Spleen (tissue), 11 donors: ENCODE results near the gene CALHM3. TPM values are rescaled to one million over a fixed set of nuclear protein-coding genes. Genes with fewer than 3 reads are reported as not detected.

Experiments used
- DNase-seq: peaks from one replicate; pipeline ENCODE4 v3.0.0-alpha.2; 2020
- H3K27ac ChIP-seq, 8 donors: fragments of 200-600 bp; sonication (generic) in 7 of 8; 1 replicate in 4 of 8; 2 replicates in 4 of 8; pipeline versions ENCODE4 v1.5.0 to v1.8.0; 2016 to 2021; ENCODE audit warnings: inconsistent platforms in 4 of 8, mild to moderate bottlenecking in 4 of 8, moderate library complexity in 1 of 8
- H3K27me3 ChIP-seq, 7 donors: fragments of 200-600 bp; sonication (generic) in 6 of 7; replicated peaks in 1 of 7; 1 replicate in 4 of 7; 2 replicates in 3 of 7; pipeline versions ENCODE4 v1.5.0 to v1.8.0; 2016 to 2021; ENCODE audit warnings: inconsistent platforms in 3 of 7, mild to moderate bottlenecking in 1 of 7
- H3K36me3 ChIP-seq, 6 donors: fragments of 200-600 bp; sonication (generic) in 5 of 6; 1 replicate in 4 of 6; 2 replicates in 2 of 6; pipeline versions ENCODE4 v1.5.0 to v1.8.0; 2016 to 2021; ENCODE audit warnings: inconsistent platforms in 2 of 6
- H3K4me1 ChIP-seq, 6 donors: fragments of 200-600 bp; sonication (generic) in 5 of 6; 1 replicate in 3 of 6; 2 replicates in 3 of 6; pipeline versions ENCODE4 v1.5.0 to v1.8.0; 2016 to 2021; ENCODE audit warnings: inconsistent platforms in 3 of 6
- H3K4me3 ChIP-seq, 8 donors: fragments of 200-600 bp; sonication (generic) in 7 of 8; 1 replicate in 4 of 8; 2 replicates in 4 of 8; pipeline versions ENCODE4 v1.5.0 to v1.8.0; 2016 to 2021; ENCODE audit warnings: inconsistent platforms in 4 of 8, mild to moderate bottlenecking in 4 of 8, moderate library complexity in 2 of 8
- H3K9me3 ChIP-seq, 8 donors: fragments of 200-600 bp; sonication (generic) in 7 of 8; 1 replicate in 4 of 8; 2 replicates in 4 of 8; pipeline versions ENCODE4 v1.5.0 to v1.8.0; 2016 to 2021; ENCODE audit warnings: inconsistent platforms in 4 of 8
- CTCF ChIP-seq, 11 experiments: fragments of 200-600 bp in 7 of 11; fragments of 450-650 bp in 4 of 11; sonication (generic) in 4 of 11; IDR thresholded peaks in 8 of 11; conservative IDR thresholded peaks in 3 of 11; 1 replicate in 7 of 11; 2 replicates in 4 of 11; pipeline versions ENCODE4 v1.4.0 to v1.8.0; 2016 to 2021; ENCODE audit warnings: antibody characterized with exemption in 11 of 11, inconsistent platforms in 4 of 11, mild to moderate bottlenecking in 1 of 11
- POLR2A ChIP-seq, 3 donors: fragments of 450-650 bp; IDR thresholded peaks; one replicate each; pipeline ENCODE4 v1.5.1; 2017; ENCODE audit warnings: antibody characterized with exemption in 3 of 3, mild to moderate bottlenecking in 1 of 3
- POLR2AphosphoS5 ChIP-seq, 3 donors: sonication (generic); formaldehyde crosslinking; IDR thresholded peaks; one replicate each; pipeline ENCODE4 v1.5.1; 2017; ENCODE audit warnings: antibody characterized with exemption in 3 of 3
- WGBS, 5 donors: extraction: QIAGEN DNeasy Blood & Tissue Kit in 3 of 5; methylation state at CpG; one replicate each; pipeline versions ENCODE4 v1.1.5 to v1.1.7; 2013 to 2018; 5-methylcytosine and 5-hydroxymethylcytosine counted together
- intact Hi-C: fragments of 100-400 bp; cut with DNase I; formaldehyde crosslinking; loops from one replicate; pipeline ENCODE4 v1.15.0; 2023; ENCODE audit warnings: low total_unique reads
- polyA plus RNA-seq, 3 donors: library from polyadenylated mRNA; stranded (reverse); fragments of 200-250 nt; gene quantifications; one replicate each; pipeline ENCODE4 v1.2.1, GENCODE V29; 2013
- total RNA-seq, 7 donors: library from RNA; depleted of rRNA in 3 of 7; stranded (reverse); fragments of >200 nt in 3 of 7; fragmentation: NEBNext Ultra II Directional in 4 of 7; extraction: Animal tissue kit (Norgen Biotek cat#: 25700) in 4 of 7; gene quantifications; one replicate each; pipeline versions ENCODE4 v1.1.0 to v1.2.1, GENCODE V29; 2016 to 2021
- donor health status: healthy with polysubstance abuse.
- donor health status: DM: no; HTN: no; CAD: no; lungs with moderate emphysema.
- donor health status: DM: no; HTN: no; CAD: no.
- donor health status: Bipolar disorder and iron deficiency.
- donor health status: healthy.
- donor health status: DM: no; HTN: no; CAD: no.
- donor health status: DM: yes; HTN: yes; CAD: no.

The CALHM3 gene
- total and polyA plus RNA-seq, 10 donors = 0.03 TPM; not detected in 9

- intact Hi-C loops = no loop called here
- Histone ChIP-seq H3K27me3 (peaks cover 0 to 55% (median 27%) of the 10 kb centered on the region in 7 donors), H3K27ac (no peak within 1 kb of the TSS), H3K4me3 (peak within 1 kb of the TSS; percentile 38 to 82 (median 60)), H3K4me1 (peaks cover 7 to 40% (median 24%) of the 10 kb centered on the region in 6 donors), H3K36me3 (no peaks in the 10 kb centered on the region), H3K9me3 (no peaks in the 10 kb centered on the region)
- WGBS, 5 donors = 2 to 6% (median 4%) methylated on average over 29 to 65 of the region's 65 CpGs
- TF ChIP-seq POLR2A (IDR thresholded peaks at IDR 0.05) (no peak), POLR2AphosphoS5 (IDR thresholded peaks at IDR 0.05) (peak in 1 of 3 donors; percentile 9), CTCF (IDR thresholded peaks at IDR 0.05 in 8 of 11, conservative IDR thresholded peaks at IDR 0.05 in 3 of 11) (no peak)
- peak; percentile 72 for DNase-seq
These were observed 14.4 kb upstream of the CALHM3 start, which contains the start of gene NEURL1 for GRCh38 chr10:103493362-103493915. NEURL1 (plus strand) TSS chr10:103493705; CDS start chr10:103494388, 683 bp downstream.

- intact Hi-C loops = no loop called here
These were observed 13.7 kb upstream of the CALHM3 start for GRCh38 chr10:103492655-103493261.

GRCh38 chr10:103491729-103492364 lies 12.8 kb upstream of the CALHM3 start:
- no peak for DNase-seq
- H3K36me3 ChIP-seq = no peaks in the 10 kb centered on the region
- H3K9me3 ChIP-seq = no peaks in the 10 kb centered on the region
- H3K4me3 ChIP-seq = no peak overlapping the region
- peaks cover 7 to 40% (median 24%) of the 10 kb centered on the region in 6 donors for H3K4me1 ChIP-seq
- TF ChIP-seq POLR2A (IDR thresholded peaks at IDR 0.05) = no peak
- no peak for TF ChIP-seq POLR2AphosphoS5 (IDR thresholded peaks at IDR 0.05)
- TF ChIP-seq CTCF (IDR thresholded peaks at IDR 0.05 in 8 of 11, conservative IDR thresholded peaks at IDR 0.05 in 3 of 11) = no peak
- H3K27ac ChIP-seq = no peak overlapping the region
- H3K27me3 ChIP-seq = peaks cover 0 to 48% (median 27%) of the 10 kb centered on the region in 7 donors
- intact Hi-C loops = no loop called here
- WGBS, 5 donors = 82 to 88% (median 84%) methylated on average over 7 of the region's 7 CpGs

More at GRCh38 chr10:103492655-103493261, 13.7 kb upstream of the CALHM3 start:
- peak overlapping the region in 4 of 8 donors; percentile 48 to 82 (median 64) for H3K4me3 ChIP-seq
- 53 to 73% (median 65%) methylated on average over 4 to 5 of the region's 5 CpGs for WGBS, 5 donors
- no peak for DNase-seq
- peaks cover 7 to 40% (median 24%) of the 10 kb centered on the region in 6 donors for H3K4me1 ChIP-seq
- TF ChIP-seq POLR2A (IDR thresholded peaks at IDR 0.05) = no peak
- TF ChIP-seq CTCF (IDR thresholded peaks at IDR 0.05 in 8 of 11, conservative IDR thresholded peaks at IDR 0.05 in 3 of 11) = no peak
- TF ChIP-seq POLR2AphosphoS5 (IDR thresholded peaks at IDR 0.05) = no peak
- no peaks in the 10 kb centered on the region for H3K36me3 ChIP-seq
- H3K27ac ChIP-seq = no peak overlapping the region
- H3K27me3 ChIP-seq = peaks cover 0 to 54% (median 27%) of the 10 kb centered on the region in 7 donors
- no peaks in the 10 kb centered on the region for H3K9me3 ChIP-seq

GRCh38 chr10:103490986-103491314 lies 11.9 kb upstream of the CALHM3 start:
- Histone ChIP-seq H3K4me3 (no peak overlapping the region), H3K27ac (no peak overlapping the region), H3K27me3 (peaks cover 0 to 39% (median 27%) of the 10 kb centered on the region in 7 donors), H3K9me3 (no peaks in the 10 kb centered on the region), H3K4me1 (peaks cover 7 to 44% (median 26%) of the 10 kb centered on the region in 6 donors), H3K36me3 (no peaks in the 10 kb centered on the region)
- TF ChIP-seq POLR2AphosphoS5 (IDR thresholded peaks at IDR 0.05) = no peak
- TF ChIP-seq CTCF (IDR thresholded peaks at IDR 0.05 in 8 of 11, conservative IDR thresholded peaks at IDR 0.05 in 3 of 11) = no peak
- no peak for TF ChIP-seq POLR2A (IDR thresholded peaks at IDR 0.05)
- intact Hi-C loops = no loop called here
- WGBS, 5 donors = 75 to 95% (median 91%) methylated on average over 1 of the region's 1 CpG
- no peak for DNase-seq
